ENCODE results near the gene TAX1BP3. TPM values are rescaled to one million over a fixed set of nuclear protein-coding genes. Genes with fewer than 3 reads are reported as not detected.
A peak's percentile ranks its signal among the peaks of the same experiment; 100 is the strongest.

Gene TAX1BP3
- total RNA-seq, 4 donors from 2014 or later: 103 to 245 (median 202) TPM

GRCh38 chr17:3663102-3664011, 5.0 kb downstream of the TAX1BP3 start:
- H3K4me1 ChIP-seq: peaks cover 48% of the 10 kb centered on the region
- 90% methylated on average over 19 of the region's 33 CpGs for WGBS
- H3K27ac ChIP-seq: no peak overlapping the region

GRCh38 chr17:3660311-3660891, 8.0 kb downstream of the TAX1BP3 start:
- no peak overlapping the region for H3K4me3 ChIP-seq
- peak overlapping the region; percentile 85 for H3K27ac ChIP-seq
- peaks cover 35% of the 10 kb centered on the region for H3K4me1 ChIP-seq
- WGBS: 41% methylated on average over 11 of the region's 23 CpGs
- H3K9me3 ChIP-seq: no peaks in the 10 kb centered on the region
- no peak for DNase-seq (ENCODE audit: low spot score in 2 of 2)
- no peaks in the 10 kb centered on the region for H3K27me3 ChIP-seq
- TF ChIP-seq POLR2A (IDR thresholded peaks at IDR 0.05) (no peak), EP300 (IDR thresholded peaks at IDR 0.05) (no peak), POLR2AphosphoS5 (IDR thresholded peaks at IDR 0.05) (no peak), CTCF (IDR thresholded peaks at IDR 0.05) (no peak)
- peaks cover 55% of the 10 kb centered on the region for H3K36me3 ChIP-seq

More at GRCh38 chr17:3663102-3664011, 5.0 kb downstream of the TAX1BP3 start:
- Histone ChIP-seq H3K36me3 (peaks cover 47% of the 10 kb centered on the region), H3K9me3 (no peaks in the 10 kb centered on the region), H3K4me3 (no peak overlapping the region), H3K27me3 (no peaks in the 10 kb centered on the region)
- no peak for DNase-seq (ENCODE audit: low spot score in 2 of 2)
- TF ChIP-seq CTCF (IDR thresholded peaks at IDR 0.05) (no peak), EP300 (IDR thresholded peaks at IDR 0.05) (no peak), POLR2A (IDR thresholded peaks at IDR 0.05) (no peak), POLR2AphosphoS5 (IDR thresholded peaks at IDR 0.05) (no peak)

- peaks cover 33% of the 10 kb centered on the region for H3K4me1 ChIP-seq
- H3K4me3 ChIP-seq: no peak overlapping the region
- peak; percentile 87 to 90 for DNase-seq (ENCODE audit: low spot score in 2 of 2)
- H3K36me3 ChIP-seq: peaks cover 51% of the 10 kb centered on the region
- TF ChIP-seq EP300 (IDR thresholded peaks at IDR 0.05) (no peak), POLR2A (IDR thresholded peaks at IDR 0.05) (no peak), POLR2AphosphoS5 (IDR thresholded peaks at IDR 0.05) (no peak), CTCF (IDR thresholded peaks at IDR 0.05) (peak in 1 of 2 donors; percentile 2)
- H3K27ac ChIP-seq: peak overlapping the region; percentile 85
- no peaks in the 10 kb centered on the region for H3K27me3 ChIP-seq
- no peaks in the 10 kb centered on the region for H3K9me3 ChIP-seq
- 28% methylated on average over 11 of the region's 22 CpGs for WGBS
Measured at GRCh38 chr17:3659541-3660111, 8.8 kb downstream of the TAX1BP3 start.

GRCh38 chr17:3658784-3659449, 9.5 kb downstream of the TAX1BP3 start:
- peaks cover 33% of the 10 kb centered on the region for H3K4me1 ChIP-seq
- 43% methylated on average over 14 of the region's 22 CpGs for WGBS
- TF ChIP-seq EP300 (IDR thresholded peaks at IDR 0.05) (no peak), POLR2A (IDR thresholded peaks at IDR 0.05) (no peak), POLR2AphosphoS5 (IDR thresholded peaks at IDR 0.05) (no peak), CTCF (IDR thresholded peaks at IDR 0.05) (no peak)
- peak overlapping the region; percentile 85 for H3K27ac ChIP-seq
- peaks cover 44% of the 10 kb centered on the region for H3K36me3 ChIP-seq
- H3K9me3 ChIP-seq: no peaks in the 10 kb centered on the region
- no peak overlapping the region for H3K4me3 ChIP-seq
- no peaks in the 10 kb centered on the region for H3K27me3 ChIP-seq
- DNase-seq (ENCODE audit: low spot score in 2 of 2): no peak
